ENCODE data around the gene KRT6B. TPM values are rescaled to one million over a fixed set of nuclear protein-coding genes. Genes with fewer than 3 reads are reported as not detected.

KRT6B gene
- total RNA-seq, 1 donor from 2014 or later, result not detected

GRCh38 chr12:52486166-52487105 is 34.5 kb upstream of the KRT6B start:
- Mint-ChIP-seq H3K4me3 (ENCODE audit: low read depth) (no peak overlapping the region), H3K4me1 (ENCODE audit: low read depth) (no peaks in the 10 kb centered on the region), H3K27ac (no peak overlapping the region), H3K27me3 (peaks cover 47% of the 10 kb centered on the region), H3K9me3 (ENCODE audit: low read depth) (peaks cover 8% of the 10 kb centered on the region), H3K36me3 (ENCODE audit: insufficient read depth) (no peaks in the 10 kb centered on the region)
- DNase-seq (ENCODE audit: low spot score, unreplicated experiment), result no peak
- TF ChIP-seq CTCF (IDR thresholded peaks at IDR 0.05; ENCODE audit: unreplicated experiment), result no peak

GRCh38 chr12:52480073-52480472 is 28.1 kb upstream of the KRT6B start:
- H3K4me1 Mint-ChIP-seq (ENCODE audit: low read depth), result no peaks in the 10 kb centered on the region
- H3K27ac Mint-ChIP-seq, result no peak overlapping the region
- H3K4me3 Mint-ChIP-seq (ENCODE audit: low read depth), result no peak overlapping the region
- TF ChIP-seq CTCF (IDR thresholded peaks at IDR 0.05; ENCODE audit: unreplicated experiment), result no peak
- peaks cover 7% of the 10 kb centered on the region for H3K9me3 Mint-ChIP-seq (ENCODE audit: low read depth)
- no peak for DNase-seq (ENCODE audit: low spot score, unreplicated experiment)
- peaks cover 24% of the 10 kb centered on the region for H3K27me3 Mint-ChIP-seq
- no peaks in the 10 kb centered on the region for H3K36me3 Mint-ChIP-seq (ENCODE audit: insufficient read depth)

- H3K4me1 Mint-ChIP-seq (ENCODE audit: low read depth), result no peaks in the 10 kb centered on the region
- H3K27me3 Mint-ChIP-seq, result peaks cover 10% of the 10 kb centered on the region
- TF ChIP-seq CTCF (IDR thresholded peaks at IDR 0.05; ENCODE audit: unreplicated experiment), result no peak
- peaks cover 4% of the 10 kb centered on the region for H3K9me3 Mint-ChIP-seq (ENCODE audit: low read depth)
- DNase-seq (ENCODE audit: low spot score, unreplicated experiment), result no peak
- no peak overlapping the region for H3K27ac Mint-ChIP-seq
- no peak overlapping the region for H3K4me3 Mint-ChIP-seq (ENCODE audit: low read depth)
- H3K36me3 Mint-ChIP-seq (ENCODE audit: insufficient read depth), result no peaks in the 10 kb centered on the region
Observed at GRCh38 chr12:52477651-52478050, 25.7 kb upstream of the KRT6B start.

GRCh38 chr12:52474212-52474611 is 22.3 kb upstream of the KRT6B start:
- no peak overlapping the region for H3K27ac Mint-ChIP-seq
- no peak for TF ChIP-seq CTCF (IDR thresholded peaks at IDR 0.05; ENCODE audit: unreplicated experiment)
- peaks cover under 1% of the 10 kb centered on the region for H3K9me3 Mint-ChIP-seq (ENCODE audit: low read depth)

GRCh38 chr12:52473768-52474167 is 21.8 kb upstream of the KRT6B start, which contains the start of gene KRT6C:
KRT6C (minus strand) TSS chr12:52473805; CDS start chr12:52473737, 68 bp downstream.
- H3K27me3 Mint-ChIP-seq, result peaks cover 26% of the 10 kb centered on the region
- no peak within 1 kb of the TSS for H3K4me3 Mint-ChIP-seq (ENCODE audit: low read depth)
- H3K4me1 Mint-ChIP-seq (ENCODE audit: low read depth), result no peaks in the 10 kb centered on the region
- no peak for TF ChIP-seq CTCF (IDR thresholded peaks at IDR 0.05; ENCODE audit: unreplicated experiment)
- no peak for DNase-seq (ENCODE audit: low spot score, unreplicated experiment)
- H3K9me3 Mint-ChIP-seq (ENCODE audit: low read depth), result no peaks in the 10 kb centered on the region
- H3K36me3 Mint-ChIP-seq (ENCODE audit: insufficient read depth), result no peaks in the 10 kb centered on the region
- H3K27ac Mint-ChIP-seq, result no peak within 1 kb of the TSS

More at GRCh38 chr12:52474212-52474611, 22.3 kb upstream of the KRT6B start:
- Mint-ChIP-seq H3K27me3 (peaks cover 26% of the 10 kb centered on the region), H3K4me3 (ENCODE audit: low read depth) (no peak overlapping the region), H3K36me3 (ENCODE audit: insufficient read depth) (no peaks in the 10 kb centered on the region), H3K4me1 (ENCODE audit: low read depth) (no peaks in the 10 kb centered on the region)
- DNase-seq (ENCODE audit: low spot score, unreplicated experiment), result no peak
